Measurements from ENCODE around the gene CD82.

DNA sequence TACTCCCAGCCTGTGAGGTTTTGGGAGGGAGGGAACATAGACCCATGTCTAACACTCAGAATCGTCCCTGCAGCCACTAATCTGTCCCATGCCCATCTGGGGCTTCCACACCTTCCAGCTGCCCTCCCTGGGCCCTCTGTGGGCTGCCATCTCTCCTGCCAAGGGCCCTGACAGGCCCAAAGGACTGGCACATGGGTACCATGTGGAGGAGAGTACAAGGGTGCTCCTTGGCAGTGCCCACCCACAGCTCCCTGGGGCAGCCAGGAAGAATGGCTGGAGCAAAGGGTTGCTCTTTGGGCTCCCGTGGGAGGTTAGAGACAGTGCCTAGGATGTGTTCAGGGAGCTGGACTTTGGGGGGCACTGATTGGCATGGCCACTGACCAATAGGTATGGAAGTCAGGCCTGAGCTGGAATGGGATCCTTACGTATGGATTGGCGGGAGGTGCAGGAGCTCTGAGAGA lies 56.8 kb downstream of the CD82 start:
- TF ChIP-seq, protein P1, sequence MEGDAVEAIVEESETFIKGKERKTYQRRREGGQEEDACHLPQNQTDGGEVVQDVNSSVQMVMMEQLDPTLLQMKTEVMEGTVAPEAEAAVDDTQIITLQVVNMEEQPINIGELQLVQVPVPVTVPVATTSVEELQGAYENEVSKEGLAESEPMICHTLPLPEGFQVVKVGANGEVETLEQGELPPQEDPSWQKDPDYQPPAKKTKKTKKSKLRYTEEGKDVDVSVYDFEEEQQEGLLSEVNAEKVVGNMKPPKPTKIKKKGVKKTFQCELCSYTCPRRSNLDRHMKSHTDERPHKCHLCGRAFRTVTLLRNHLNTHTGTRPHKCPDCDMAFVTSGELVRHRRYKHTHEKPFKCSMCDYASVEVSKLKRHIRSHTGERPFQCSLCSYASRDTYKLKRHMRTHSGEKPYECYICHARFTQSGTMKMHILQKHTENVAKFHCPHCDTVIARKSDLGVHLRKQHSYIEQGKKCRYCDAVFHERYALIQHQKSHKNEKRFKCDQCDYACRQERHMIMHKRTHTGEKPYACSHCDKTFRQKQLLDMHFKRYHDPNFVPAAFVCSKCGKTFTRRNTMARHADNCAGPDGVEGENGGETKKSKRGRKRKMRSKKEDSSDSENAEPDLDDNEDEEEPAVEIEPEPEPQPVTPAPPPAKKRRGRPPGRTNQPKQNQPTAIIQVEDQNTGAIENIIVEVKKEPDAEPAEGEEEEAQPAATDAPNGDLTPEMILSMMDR (IDR thresholded peaks at IDR 0.05) = no peak
- no peak for TF ChIP-seq POLR2A (IDR thresholded peaks at IDR 0.05)

Data from right lobe of liver (tissue), 4 donors.